Gastroesophageal sphincter (tissue), 4 donors: ENCODE results near the gene MGST1. TPM values are rescaled to one million over a fixed set of nuclear protein-coding genes. Genes with fewer than 3 reads are reported as not detected.

Experiments
- ATAC-seq: fragments of 150-250 bp; one replicate; pipeline ENCODE4 v1.9.1; 2016; ENCODE audit warnings: mild to moderate bottlenecking, moderate library complexity
- H3K27ac ChIP-seq, 4 donors: fragments of 200-600 bp; sonication (generic) in 3 of 4; 1 replicate in 3 of 4; 2 replicates in 1 of 4; pipeline ENCODE4 v1.5.1; 2016 to 2019
- H3K27me3 ChIP-seq: fragments of 200-600 bp; sonication (generic); one replicate; pipeline ENCODE4 v1.5.1; 2019
- H3K36me3 ChIP-seq, 2 donors: fragments of 200-600 bp; sonication (generic); one replicate each; pipeline ENCODE4 v1.5.1; 2019; ENCODE audit warnings: control low read depth in 1 of 2
- H3K4me1 ChIP-seq, 3 donors: fragments of 200-600 bp; sonication (generic); 1 replicate in 2 of 3; 2 replicates in 1 of 3; pipeline ENCODE4 v1.5.1; 2016 to 2019; ENCODE audit warnings: control low read depth in 2 of 3
- H3K4me3 ChIP-seq, 2 donors: fragments of 200-600 bp; sonication (generic); one replicate each; pipeline ENCODE4 v1.5.1; 2019; ENCODE audit warnings: mild to moderate bottlenecking in 1 of 2, moderate library complexity in 1 of 2
- H3K9me3 ChIP-seq, 3 donors: fragments of 200-600 bp; sonication (generic); one replicate each; pipeline ENCODE4 v1.5.1; 2017 to 2019; ENCODE audit warnings: control low read depth in 2 of 3
- EP300 ChIP-seq: sonication (generic); formaldehyde crosslinking; IDR thresholded peaks from one replicate; pipeline ENCODE4 v1.6.1; 2017; ENCODE audit warnings: antibody characterized with exemption, mild to moderate bottlenecking
- POLR2A ChIP-seq, 2 donors: fragments of 450-650 bp; IDR thresholded peaks; one replicate each; pipeline ENCODE4 v1.6.1; 2017; ENCODE audit warnings: antibody characterized with exemption in 2 of 2, mild to moderate bottlenecking in 2 of 2, moderate library complexity in 1 of 2
- POLR2AphosphoS5 ChIP-seq: sonication (generic); formaldehyde crosslinking; IDR thresholded peaks from one replicate; pipeline ENCODE4 v1.6.1; 2017; ENCODE audit warnings: antibody characterized with exemption
- WGBS, 2 donors: methylation state at CpG; one replicate each; pipeline ENCODE4 v1.1.5; 2018; ENCODE audit warnings: low coverage in 1 of 2; 5-methylcytosine and 5-hydroxymethylcytosine counted together
- total RNA-seq, 4 donors: library from RNA; depleted of rRNA; stranded (reverse); fragments of >200 nt; gene quantifications; one replicate each; pipeline ENCODE4 v1.1.0, GENCODE V29; 2016
- TF ChIP-seq, protein P1 (sequence below), 4 experiments: fragments of 200-600 bp in 2 of 4; fragments of 450-650 bp in 2 of 4; sonication (generic) in 1 of 4; IDR thresholded peaks; one replicate each; pipeline ENCODE4 v1.5.1; 2017 to 2019; ENCODE audit warnings: antibody characterized with exemption in 4 of 4, mild to moderate bottlenecking in 2 of 4, moderate library complexity in 2 of 4

MGST1 gene
- total RNA-seq, 4 donors from 2014 or later: 11.8 to 59.1 (median 45.1) TPM

DNA sequence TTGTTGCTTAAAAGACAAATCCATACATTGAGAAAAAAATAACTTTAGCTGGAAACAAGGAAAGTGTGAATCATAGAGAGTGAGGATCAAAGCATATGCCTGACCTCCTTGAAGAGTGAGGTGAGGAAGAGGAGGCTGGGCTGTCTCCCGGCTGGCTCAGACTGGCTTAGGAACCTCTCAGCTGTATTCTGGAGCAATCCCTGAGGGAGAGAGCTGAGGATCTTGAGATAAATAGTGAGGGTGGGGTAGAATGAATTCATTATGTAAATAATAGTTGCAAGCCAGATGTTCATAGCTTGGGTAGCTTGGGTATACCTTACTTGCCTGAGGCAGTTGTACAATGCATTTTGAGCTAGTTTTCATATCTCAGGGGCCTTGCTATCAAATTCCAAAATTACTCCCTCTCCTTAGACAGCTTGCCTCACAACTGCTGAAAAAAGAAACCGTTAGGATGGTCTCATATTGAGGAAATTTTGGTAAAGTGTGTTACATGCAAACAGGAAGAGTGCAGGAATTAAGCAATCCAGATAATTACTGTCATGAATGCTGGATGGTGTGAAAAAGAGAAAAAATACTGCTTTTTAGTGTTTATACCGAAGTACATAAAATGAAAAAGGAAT lies 39.5 kb upstream of the MGST1 start:
- H3K4me1 ChIP-seq: no peaks in the 10 kb centered on the region
- 48 to 62% methylated on average over 3 of the region's 3 CpGs for whole genome bisulfite sequencing, 2 donors
- ATAC-seq: peak; percentile 46
- H3K4me3 ChIP-seq: no peak overlapping the region
- no peak overlapping the region for H3K27ac ChIP-seq
- H3K9me3 ChIP-seq: peaks cover 0 to 22% (median 0%) of the 10 kb centered on the region in 3 donors
- H3K27me3 ChIP-seq: no peaks in the 10 kb centered on the region
- TF ChIP-seq EP300 (no peak), POLR2AphosphoS5 (no peak), POLR2A (IDR thresholded peaks at IDR 0.05) (no peak)
- TF ChIP-seq, protein P1, sequence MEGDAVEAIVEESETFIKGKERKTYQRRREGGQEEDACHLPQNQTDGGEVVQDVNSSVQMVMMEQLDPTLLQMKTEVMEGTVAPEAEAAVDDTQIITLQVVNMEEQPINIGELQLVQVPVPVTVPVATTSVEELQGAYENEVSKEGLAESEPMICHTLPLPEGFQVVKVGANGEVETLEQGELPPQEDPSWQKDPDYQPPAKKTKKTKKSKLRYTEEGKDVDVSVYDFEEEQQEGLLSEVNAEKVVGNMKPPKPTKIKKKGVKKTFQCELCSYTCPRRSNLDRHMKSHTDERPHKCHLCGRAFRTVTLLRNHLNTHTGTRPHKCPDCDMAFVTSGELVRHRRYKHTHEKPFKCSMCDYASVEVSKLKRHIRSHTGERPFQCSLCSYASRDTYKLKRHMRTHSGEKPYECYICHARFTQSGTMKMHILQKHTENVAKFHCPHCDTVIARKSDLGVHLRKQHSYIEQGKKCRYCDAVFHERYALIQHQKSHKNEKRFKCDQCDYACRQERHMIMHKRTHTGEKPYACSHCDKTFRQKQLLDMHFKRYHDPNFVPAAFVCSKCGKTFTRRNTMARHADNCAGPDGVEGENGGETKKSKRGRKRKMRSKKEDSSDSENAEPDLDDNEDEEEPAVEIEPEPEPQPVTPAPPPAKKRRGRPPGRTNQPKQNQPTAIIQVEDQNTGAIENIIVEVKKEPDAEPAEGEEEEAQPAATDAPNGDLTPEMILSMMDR (IDR thresholded peaks at IDR 0.05): no peak
- no peaks in the 10 kb centered on the region for H3K36me3 ChIP-seq

DNA sequence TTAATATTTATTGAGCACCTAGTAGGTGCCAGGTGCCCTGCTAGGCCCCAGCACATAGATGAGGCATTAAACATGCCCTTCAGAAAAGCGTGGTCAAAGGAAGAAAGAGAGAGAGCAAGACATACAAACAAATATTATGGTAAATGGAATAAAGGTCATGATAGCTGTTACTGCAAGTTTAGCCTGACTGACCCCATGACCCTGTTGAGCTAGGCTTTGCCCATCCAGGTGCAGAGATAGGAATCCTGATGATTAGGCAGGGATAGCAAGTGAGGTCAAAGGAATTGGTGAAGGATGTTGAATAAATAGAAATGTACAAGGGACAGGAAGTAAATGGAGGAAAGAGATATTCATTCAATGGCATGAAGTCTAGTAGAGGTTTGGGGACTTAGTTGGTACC lies 36.5 kb upstream of the MGST1 start:
- no peak for ATAC-seq
- Histone ChIP-seq H3K27me3 (no peaks in the 10 kb centered on the region), H3K4me1 (no peaks in the 10 kb centered on the region), H3K4me3 (no peak overlapping the region), H3K27ac (no peak overlapping the region), H3K9me3 (peaks cover 0 to 22% (median 0%) of the 10 kb centered on the region in 3 donors), H3K36me3 (no peaks in the 10 kb centered on the region)
- TF ChIP-seq EP300: no peak
- WGBS, 2 donors: 38% methylated on average over 1 of the region's 1 CpG; no CpG with 5 or more reads in 1 of the 2 donors

DNA sequence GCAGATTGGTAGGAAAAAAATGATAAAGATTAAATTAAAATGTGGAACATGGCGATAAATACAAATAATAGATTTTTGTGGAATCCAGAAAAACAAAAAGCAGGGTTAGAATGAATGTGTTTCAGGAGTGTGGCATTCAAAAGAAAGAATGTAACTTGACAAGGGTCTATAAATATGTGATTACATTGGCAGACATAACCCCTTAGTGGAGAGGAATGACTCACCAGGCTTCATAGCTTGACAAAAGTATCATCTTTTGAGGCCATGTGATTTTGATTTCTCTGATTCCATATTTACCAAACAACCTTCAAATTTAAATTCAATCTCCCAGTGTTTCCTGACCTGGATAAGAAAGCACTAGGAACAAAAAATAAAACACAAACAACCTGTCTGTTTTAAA lies 24.4 kb upstream of the MGST1 start:
- Histone ChIP-seq H3K27me3 (no peaks in the 10 kb centered on the region), H3K4me1 (no peaks in the 10 kb centered on the region), H3K9me3 (no peaks in the 10 kb centered on the region), H3K36me3 (no peaks in the 10 kb centered on the region), H3K4me3 (no peak overlapping the region), H3K27ac (no peak overlapping the region)
- no peak for TF ChIP-seq POLR2AphosphoS5
- TF ChIP-seq EP300: no peak
- TF ChIP-seq, protein P1 (IDR thresholded peaks at IDR 0.05): no peak
- 79 to 100% methylated on average over 1 of the region's 1 CpG for WGBS, 2 donors
- no peak for ATAC-seq

DNA sequence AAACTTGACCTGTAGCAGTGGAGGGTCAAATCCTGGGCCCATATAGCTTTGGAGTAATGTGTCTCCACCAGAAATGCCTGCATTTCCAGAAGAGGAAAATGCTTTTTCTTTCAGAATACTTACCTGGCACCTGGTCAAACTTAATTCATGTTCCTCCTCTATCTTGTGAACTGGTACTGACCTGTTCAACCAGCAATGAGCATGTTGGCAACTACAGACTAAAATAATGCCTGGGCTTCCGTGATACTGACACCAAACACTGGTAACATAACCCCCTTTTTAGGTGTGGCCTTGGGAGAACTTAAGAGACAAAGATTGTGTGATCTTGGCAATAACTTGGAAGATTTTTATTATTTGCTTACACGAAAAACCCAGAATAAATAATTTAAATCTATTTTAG lies 23.8 kb upstream of the MGST1 start:
- no peak for ATAC-seq
- Histone ChIP-seq H3K4me1 (no peaks in the 10 kb centered on the region), H3K27me3 (no peaks in the 10 kb centered on the region), H3K36me3 (no peaks in the 10 kb centered on the region), H3K9me3 (no peaks in the 10 kb centered on the region), H3K4me3 (no peak overlapping the region), H3K27ac (no peak overlapping the region)
- TF ChIP-seq POLR2AphosphoS5 (no peak), POLR2A (IDR thresholded peaks at IDR 0.05) (no peak), EP300 (no peak)
- TF ChIP-seq, protein P1 (IDR thresholded peaks at IDR 0.05): no peak
- WGBS, 2 donors: 82 to 86% methylated on average over 2 of the region's 2 CpGs

DNA sequence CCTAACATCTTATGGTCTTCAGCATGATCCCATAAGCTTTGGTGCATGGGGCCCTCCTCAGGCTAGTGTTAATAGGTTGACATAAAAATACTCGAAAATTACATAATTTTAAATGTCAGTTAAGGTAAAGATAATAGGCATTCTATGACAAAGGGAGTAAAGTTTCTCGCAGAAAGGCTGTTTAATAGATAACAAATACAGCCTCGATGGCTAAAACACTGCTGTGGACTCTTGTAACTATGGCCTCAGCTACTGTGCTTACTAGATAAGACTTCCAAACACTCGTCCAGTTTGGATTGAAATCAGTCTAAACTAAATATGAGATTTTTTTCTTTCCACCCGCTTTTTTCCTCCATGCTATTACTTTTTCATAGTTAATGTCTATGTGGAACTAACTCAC lies 23.2 kb upstream of the MGST1 start:
- H3K27me3 ChIP-seq: no peaks in the 10 kb centered on the region
- no peak overlapping the region for H3K4me3 ChIP-seq
- no peak for TF ChIP-seq EP300
- TF ChIP-seq POLR2AphosphoS5: no peak
- TF ChIP-seq, protein P1 (IDR thresholded peaks at IDR 0.05): no peak
- TF ChIP-seq POLR2A (IDR thresholded peaks at IDR 0.05): no peak
- H3K4me1 ChIP-seq: no peaks in the 10 kb centered on the region
- H3K36me3 ChIP-seq: no peaks in the 10 kb centered on the region
- no peak for ATAC-seq
- H3K27ac ChIP-seq: no peak overlapping the region
- H3K9me3 ChIP-seq: no peaks in the 10 kb centered on the region
- 51 to 73% methylated on average over 5 of the region's 5 CpGs for WGBS, 2 donors
